HCT116 (cell line): Measurements from ENCODE around the gene PYY.

ENCODE experiments used
- CTCF ChIP-seq, 3 experiments: fragments of 200-600 bp in 1 of 3; sonication (generic) in 1 of 3; IDR thresholded peaks in 2 of 3; conservative IDR thresholded peaks in 1 of 3; 2 replicates each; pipeline ENCODE4 v1.5.1; 2012 to 2017; ENCODE audit warnings: low read depth in 2 of 3, low read length in 2 of 3, antibody characterized with exemption in 1 of 3, borderline replicate concordance in 1 of 3, control low read depth in 1 of 3, mild to moderate bottlenecking in 1 of 3, mixed read lengths in 1 of 3, mixed run types in 1 of 3, moderate library complexity in 1 of 3; ENCODE audit not compliant: insufficient read depth in 1 of 3
- ELF1 ChIP-seq: IDR thresholded peaks from 2 replicates; pipeline ENCODE4 v1.6.1; 2012; ENCODE audit warnings: low read depth, borderline replicate concordance
- EZH2 ChIP-seq: fragments of 200-600 bp; sonication (generic); IDR thresholded peaks from 2 replicates; pipeline ENCODE4 v1.6.1; 2017; ENCODE audit warnings: antibody characterized with exemption, mixed run types
- EZH2phosphoT487 ChIP-seq: fragments of 200-600 bp; IDR thresholded peaks from 2 replicates; pipeline ENCODE4 v1.6.1; 2018; ENCODE audit warnings: antibody characterized with exemption, borderline replicate concordance
- MAX ChIP-seq: IDR thresholded peaks from 2 replicates; pipeline ENCODE4 v1.6.1; 2012
- POLR2A ChIP-seq: IDR thresholded peaks from 2 replicates; pipeline ENCODE4 v1.7.0; 2011; ENCODE audit warnings: borderline replicate concordance; ENCODE audit not compliant: insufficient read depth, insufficient read length; ENCODE audit errors: extremely low read depth
- POLR2AphosphoS5 ChIP-seq: IDR thresholded peaks from 2 replicates; pipeline ENCODE4 v1.6.1; 2011; ENCODE audit warnings: mild to moderate bottlenecking, low read depth, low read length, moderate library complexity
- RAD21 ChIP-seq: IDR thresholded peaks from 2 replicates; pipeline ENCODE4 v1.6.1; 2012; ENCODE audit warnings: low read depth, mild to moderate bottlenecking
- YY1 ChIP-seq: IDR thresholded peaks from 2 replicates; pipeline ENCODE4 v1.6.1; 2011; ENCODE audit warnings: low read length, low read depth, moderate library complexity, mild to moderate bottlenecking; ENCODE audit not compliant: insufficient replicate concordance; ENCODE audit errors: extremely low read depth
- ZNF274 ChIP-seq: fragments of 200-500 bp; sonication (Bioruptor generic); IDR thresholded peaks from 2 replicates; pipeline ENCODE4 v1.6.1; 2014; ENCODE audit warnings: mild to moderate bottlenecking, low read depth, low read length, inconsistent platforms

- TF ChIP-seq CTCF (IDR thresholded peaks at IDR 0.05 in 2 of 3, conservative IDR thresholded peaks at IDR 0.05 in 1 of 3; ENCODE audit: borderline replicate concordance in 1 of 3, insufficient read depth in 1 of 3, low read depth in 2 of 3, low read length in 2 of 3) (peak in 2 of 3 experiments; percentile 11 to 18; a peak in 1 of 6 replicates), RAD21 (0 out of 2 replicates have a peak, but pooled peaks have one; percentile 4), YY1 (no peak), EZH2 (no peak), MAX (no peak), POLR2A (no peak), EZH2phosphoT487 (no peak), ZNF274 (no peak), ELF1 (no peak), POLR2AphosphoS5 (no peak)
These were observed 36.3 kb downstream of the PYY start for GRCh38 chr17:43917348-43918025.
